Gastrocnemius medialis (tissue), 4 donors: ENCODE measurements around the gene MALAT1. TPM values are rescaled to one million over a fixed set of nuclear protein-coding genes. Genes with fewer than 3 reads are reported as not detected.
A peak's percentile ranks its signal among the peaks of the same experiment; 100 is the strongest.
"Not testable (repeated sequence)": the region's sequence is repeated elsewhere in the genome, so short reads cannot be mapped to it uniquely, and the experiment has no call there.

Experiments
- ATAC-seq, 2 donors: fragments of 150-250 bp; one replicate each; pipeline ENCODE4 v1.9.1; 2016
- DNase-seq, 2 donors: peaks; one replicate each; pipeline ENCODE4 v3.0.0-alpha.2; 2019
- H3K27ac ChIP-seq, 4 donors: fragments of 200-600 bp; sonication (generic); 1 replicate in 1 of 4; 2 replicates in 3 of 4; pipeline ENCODE4 v1.5.1; 2016 to 2018; ENCODE audit warnings: mild to moderate bottlenecking in 2 of 4, moderate library complexity in 1 of 4
- H3K27me3 ChIP-seq, 3 donors: fragments of 200-600 bp; sonication (generic) in 2 of 3; 1 replicate in 1 of 3; 2 replicates in 2 of 3; pipeline versions ENCODE4 v1.5.1 to v1.6.0; 2016 to 2019; ENCODE audit warnings: mild to moderate bottlenecking in 1 of 3, moderate library complexity in 1 of 3
- H3K36me3 ChIP-seq, 2 donors: fragments of 200-600 bp; sonication (generic) in 1 of 2; one replicate each; pipeline ENCODE4 v1.5.1; 2017 to 2018
- H3K4me1 ChIP-seq, 2 donors: fragments of 200-600 bp; sonication (generic) in 1 of 2; one replicate each; pipeline ENCODE4 v1.5.1; 2016 to 2017; ENCODE audit warnings: mild to moderate bottlenecking in 2 of 2
- H3K4me3 ChIP-seq, 4 donors: fragments of 200-600 bp; sonication (generic) in 3 of 4; 1 replicate in 1 of 4; 2 replicates in 3 of 4; pipeline ENCODE4 v1.5.1; 2016 to 2019; ENCODE audit warnings: mild to moderate bottlenecking in 2 of 4
- H3K9me3 ChIP-seq, 3 donors: fragments of 200-600 bp; sonication (generic) in 2 of 3; 1 replicate in 1 of 3; 2 replicates in 2 of 3; pipeline ENCODE4 v1.5.1; 2016 to 2019
- POLR2A ChIP-seq, 2 donors: fragments of 450-650 bp; IDR thresholded peaks; one replicate each; pipeline ENCODE4 v1.6.1; 2017; ENCODE audit warnings: antibody characterized with exemption in 2 of 2, mild to moderate bottlenecking in 2 of 2, moderate library complexity in 2 of 2
- in situ Hi-C, 4 donors: fragments of 200-750 bp; cut with MboI; loops; one replicate each; pipeline versions ENCODE4 v1.15.0 to v1.8.0; 2017; ENCODE audit warnings: low sequenced_read_pairs in 4 of 4
- intact Hi-C: fragments of 100-400 bp; cut with DNase I; formaldehyde crosslinking; loops from one replicate; pipeline ENCODE4 v1.15.1; 2023; ENCODE audit warnings: low total_unique reads
- total RNA-seq, 4 donors: library from RNA; depleted of rRNA; stranded (reverse); fragments of >200 nt; gene quantifications; one replicate each; pipeline versions ENCODE4 v1.1.0 to v1.2.3, GENCODE V29; 2016
- TF ChIP-seq, protein P1 (sequence below), 5 experiments: fragments of 450-650 bp in 3 of 5; fragments of 200-600 bp in 2 of 5; sonication (generic) in 2 of 5; IDR thresholded peaks in 4 of 5; conservative IDR thresholded peaks in 1 of 5; 1 replicate in 4 of 5; 2 replicates in 1 of 5; pipeline ENCODE4 v1.5.1; 2016 to 2019; ENCODE audit warnings: antibody characterized with exemption in 5 of 5, mild to moderate bottlenecking in 3 of 5, moderate library complexity in 3 of 5

The MALAT1 gene
- total RNA-seq, 4 donors from 2014 or later: 874 to 6,745 (median 1,938) TPM

DNA sequence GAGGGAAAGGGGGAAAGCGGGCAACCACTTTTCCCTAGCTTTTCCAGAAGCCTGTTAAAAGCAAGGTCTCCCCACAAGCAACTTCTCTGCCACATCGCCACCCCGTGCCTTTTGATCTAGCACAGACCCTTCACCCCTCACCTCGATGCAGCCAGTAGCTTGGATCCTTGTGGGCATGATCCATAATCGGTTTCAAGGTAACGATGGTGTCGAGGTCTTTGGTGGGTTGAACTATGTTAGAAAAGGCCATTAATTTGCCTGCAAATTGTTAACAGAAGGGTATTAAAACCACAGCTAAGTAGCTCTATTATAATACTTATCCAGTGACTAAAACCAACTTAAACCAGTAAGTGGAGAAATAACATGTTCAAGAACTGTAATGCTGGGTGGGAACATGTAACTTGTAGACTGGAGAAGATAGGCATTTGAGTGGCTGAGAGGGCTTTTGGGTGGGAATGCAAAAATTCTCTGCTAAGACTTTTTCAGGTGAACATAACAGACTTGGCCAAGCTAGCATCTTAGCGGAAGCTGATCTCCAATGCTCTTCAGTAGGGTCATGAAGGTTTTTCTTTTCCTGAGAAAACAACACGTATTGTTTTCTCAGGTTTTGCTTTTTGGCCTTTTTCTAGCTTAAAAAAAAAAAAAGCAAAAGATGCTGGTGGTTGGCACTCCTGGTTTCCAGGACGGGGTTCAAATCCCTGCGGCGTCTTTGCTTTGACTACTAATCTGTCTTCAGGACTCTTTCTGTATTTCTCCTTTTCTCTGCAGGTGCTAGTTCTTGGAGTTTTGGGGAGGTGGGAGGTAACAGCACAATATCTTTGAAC, 6.8 kb downstream of the MALAT1 start:
- intact Hi-C loops (no loop called here), in situ Hi-C loops (loop anchor here in 3 of 4 donors (5.0 to 10.0 kb wide), 2 partner anchors 81 to 88 kb away; partner anchors contain the start of gene NEAT1 (in 1 of the 3))
- peaks cover 38 to 46% of the 10 kb centered on the region in 2 donors for H3K4me1 ChIP-seq

DNA sequence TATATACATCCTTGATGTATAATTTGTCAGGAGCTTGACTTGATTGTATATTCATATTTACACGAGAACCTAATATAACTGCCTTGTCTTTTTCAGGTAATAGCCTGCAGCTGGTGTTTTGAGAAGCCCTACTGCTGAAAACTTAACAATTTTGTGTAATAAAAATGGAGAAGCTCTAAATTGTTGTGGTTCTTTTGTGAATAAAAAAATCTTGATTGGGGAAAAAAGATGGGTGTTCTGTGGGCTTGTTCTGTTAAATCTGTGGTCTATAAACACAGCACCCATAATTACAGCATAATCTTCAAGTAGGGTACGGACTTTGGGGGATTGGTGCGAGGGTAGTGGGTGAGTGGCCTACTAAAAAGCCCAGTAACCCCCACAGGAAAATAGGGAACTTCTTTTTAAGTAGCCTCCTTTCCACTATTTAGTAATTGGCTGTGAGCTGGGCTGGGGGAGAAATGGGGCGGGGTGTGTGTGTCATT, 7.5 kb downstream of the MALAT1 start:
- intact Hi-C loops: no loop called here
- Histone ChIP-seq H3K27me3 (no peaks in the 10 kb centered on the region), H3K36me3 (peaks cover 27 to 51% of the 10 kb centered on the region in 2 donors), H3K4me3 (peak overlapping the region; percentile 0 to 93 (median 91)), H3K4me1 (peaks cover 38 to 46% of the 10 kb centered on the region in 2 donors), H3K9me3 (no peaks in the 10 kb centered on the region), H3K27ac (peak overlapping the region; percentile 91 to 99 (median 94))
- no peak for DNase-seq
- ATAC-seq: no peak
- TF ChIP-seq, protein P1, sequence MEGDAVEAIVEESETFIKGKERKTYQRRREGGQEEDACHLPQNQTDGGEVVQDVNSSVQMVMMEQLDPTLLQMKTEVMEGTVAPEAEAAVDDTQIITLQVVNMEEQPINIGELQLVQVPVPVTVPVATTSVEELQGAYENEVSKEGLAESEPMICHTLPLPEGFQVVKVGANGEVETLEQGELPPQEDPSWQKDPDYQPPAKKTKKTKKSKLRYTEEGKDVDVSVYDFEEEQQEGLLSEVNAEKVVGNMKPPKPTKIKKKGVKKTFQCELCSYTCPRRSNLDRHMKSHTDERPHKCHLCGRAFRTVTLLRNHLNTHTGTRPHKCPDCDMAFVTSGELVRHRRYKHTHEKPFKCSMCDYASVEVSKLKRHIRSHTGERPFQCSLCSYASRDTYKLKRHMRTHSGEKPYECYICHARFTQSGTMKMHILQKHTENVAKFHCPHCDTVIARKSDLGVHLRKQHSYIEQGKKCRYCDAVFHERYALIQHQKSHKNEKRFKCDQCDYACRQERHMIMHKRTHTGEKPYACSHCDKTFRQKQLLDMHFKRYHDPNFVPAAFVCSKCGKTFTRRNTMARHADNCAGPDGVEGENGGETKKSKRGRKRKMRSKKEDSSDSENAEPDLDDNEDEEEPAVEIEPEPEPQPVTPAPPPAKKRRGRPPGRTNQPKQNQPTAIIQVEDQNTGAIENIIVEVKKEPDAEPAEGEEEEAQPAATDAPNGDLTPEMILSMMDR (IDR thresholded peaks at IDR 0.05 in 4 of 5, conservative IDR thresholded peaks at IDR 0.05 in 1 of 5): no peak
- TF ChIP-seq POLR2A (IDR thresholded peaks at IDR 0.05): no peak
- in situ Hi-C loops: loop anchor here in 3 of 4 donors (5.0 to 10.0 kb wide), 2 partner anchors 82 to 89 kb away; partner anchors contain the start of gene NEAT1 (in 1 of the 3)

More for the DNA sequence above, 6.8 kb downstream of the MALAT1 start:
- Histone ChIP-seq H3K27ac (peak overlapping the region; percentile 91 to 99 (median 94)), H3K4me3 (peak overlapping the region; percentile 81 to 93 (median 91)), H3K27me3 (no peaks in the 10 kb centered on the region), H3K36me3 (peaks cover 29 to 57% of the 10 kb centered on the region in 2 donors), H3K9me3 (no peaks in the 10 kb centered on the region)
- ATAC-seq (no peak), DNase-seq (no peak)
- peak; percentile 12 to 26 for TF ChIP-seq POLR2A (IDR thresholded peaks at IDR 0.05)
- TF ChIP-seq, protein P1 (IDR thresholded peaks at IDR 0.05 in 4 of 5, conservative IDR thresholded peaks at IDR 0.05 in 1 of 5): no peak

DNA sequence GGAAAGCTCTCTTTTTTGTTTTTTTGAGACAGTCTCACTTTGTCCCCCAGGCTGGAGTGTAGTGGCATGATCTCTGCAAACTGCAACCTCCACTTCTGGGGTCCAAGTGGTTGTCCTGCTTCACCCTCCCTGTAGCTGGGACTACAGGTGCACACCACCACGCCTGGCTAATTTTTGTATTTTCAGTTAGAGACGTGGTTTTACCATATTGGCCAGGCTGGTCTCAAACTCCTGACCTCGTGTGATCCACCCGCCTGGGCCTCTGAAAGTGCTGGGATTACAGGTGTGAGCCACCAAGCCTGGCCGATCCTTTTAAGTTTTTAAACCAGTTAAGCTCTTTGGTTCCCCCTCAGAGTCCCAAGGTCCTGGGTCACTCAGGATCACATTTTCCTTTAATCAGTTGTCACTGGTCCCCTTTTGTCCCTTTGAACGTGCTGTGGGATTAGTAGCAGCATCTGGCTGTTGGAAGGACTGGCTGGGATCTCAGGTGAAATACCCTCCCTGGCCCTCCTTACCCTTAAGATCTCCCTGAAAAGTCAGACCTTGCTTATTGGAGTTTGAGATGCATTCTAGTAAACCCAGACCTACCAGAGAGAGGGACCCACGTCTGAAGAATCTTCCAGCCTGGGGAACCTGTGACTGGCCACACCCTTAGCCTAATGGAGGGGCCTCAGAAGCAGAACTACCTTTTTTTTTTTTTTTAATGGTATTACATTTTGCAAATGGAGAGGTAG, 8.1 kb downstream of the MALAT1 start:
- Histone ChIP-seq H3K4me3 (peak overlapping the region; percentile 18 to 93 (median 55)), H3K36me3 (peaks cover 27 to 44% of the 10 kb centered on the region in 2 donors), H3K27me3 (no peaks in the 10 kb centered on the region), H3K27ac (peak overlapping the region; percentile 91 to 99 (median 94)), H3K9me3 (no peaks in the 10 kb centered on the region), H3K4me1 (peaks cover 38 to 46% of the 10 kb centered on the region in 2 donors)
- ATAC-seq (peak; percentile 3 to 12), DNase-seq (peak in 1 of 2 donors; percentile 63)
- TF ChIP-seq, protein P1 (IDR thresholded peaks at IDR 0.05 in 4 of 5, conservative IDR thresholded peaks at IDR 0.05 in 1 of 5): no peak
- peak; percentile 24 to 56 for TF ChIP-seq POLR2A (IDR thresholded peaks at IDR 0.05)
- intact Hi-C loops: loop anchor here (1.0 kb wide), 2 partner anchors 10 to 36 kb away; no protein-coding TSS in a partner anchor
- in situ Hi-C loops: loop anchor here in 3 of 4 donors (5.0 to 10.0 kb wide), 2 partner anchors 82 to 90 kb away; partner anchors contain the start of gene NEAT1 (in 1 of the 3)

DNA sequence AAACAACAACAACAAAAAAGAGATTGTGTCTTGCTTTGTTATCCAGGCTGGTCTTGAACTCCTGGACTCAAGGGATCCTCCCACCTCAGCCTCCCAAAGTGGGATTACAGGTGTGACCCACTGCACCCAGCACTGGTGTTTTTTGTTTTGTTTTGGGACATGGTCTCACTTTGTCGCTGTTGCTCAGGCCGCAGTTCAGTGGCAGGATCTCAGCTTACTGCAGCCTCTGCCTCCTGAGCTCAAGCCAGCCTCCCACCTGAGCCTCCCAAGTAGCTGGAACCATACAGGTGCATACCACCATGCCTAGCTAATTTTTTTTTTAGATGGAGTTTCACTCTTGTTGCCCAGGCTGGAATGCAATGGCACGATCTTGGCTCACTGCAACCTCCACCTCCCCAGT, 13.5 kb downstream of the MALAT1 start:
- intact Hi-C loops, H3K27ac ChIP-seq, ATAC-seq, H3K27me3 ChIP-seq, H3K36me3 ChIP-seq, H3K4me3 ChIP-seq, H3K9me3 ChIP-seq, DNase-seq: not testable (repeated sequence)
- in situ Hi-C loops: loop anchor here (5.0 kb wide), 4 partner anchors 40 to 145 kb away; no protein-coding TSS in a partner anchor
- peaks cover 9 to 17% of the 10 kb centered on the region in 2 donors for H3K4me1 ChIP-seq
